Coronary artery (tissue), 2 donors: Measurements from ENCODE around the gene ABLIM2.

ENCODE experiments used
- DNase-seq: peaks from one replicate; pipeline ENCODE4 v3.0.0-alpha.2; 2017; ENCODE audit warnings: low spot score
- H3K27ac ChIP-seq, 2 donors: fragments of 200-600 bp; sonication (generic); one replicate each; pipeline ENCODE4 v1.5.1; 2016 to 2019
- H3K4me3 ChIP-seq: fragments of 200-600 bp; sonication (generic); 2 replicates; pipeline ENCODE4 v1.5.1; 2016; ENCODE audit warnings: mild to moderate bottlenecking, moderate library complexity
- TF ChIP-seq, protein P1 (sequence below): fragments of 200-600 bp; sonication (generic); IDR thresholded peaks from one replicate; pipeline ENCODE4 v1.5.1; 2019; ENCODE audit warnings: antibody characterized with exemption

The ABLIM2 gene

DNA sequence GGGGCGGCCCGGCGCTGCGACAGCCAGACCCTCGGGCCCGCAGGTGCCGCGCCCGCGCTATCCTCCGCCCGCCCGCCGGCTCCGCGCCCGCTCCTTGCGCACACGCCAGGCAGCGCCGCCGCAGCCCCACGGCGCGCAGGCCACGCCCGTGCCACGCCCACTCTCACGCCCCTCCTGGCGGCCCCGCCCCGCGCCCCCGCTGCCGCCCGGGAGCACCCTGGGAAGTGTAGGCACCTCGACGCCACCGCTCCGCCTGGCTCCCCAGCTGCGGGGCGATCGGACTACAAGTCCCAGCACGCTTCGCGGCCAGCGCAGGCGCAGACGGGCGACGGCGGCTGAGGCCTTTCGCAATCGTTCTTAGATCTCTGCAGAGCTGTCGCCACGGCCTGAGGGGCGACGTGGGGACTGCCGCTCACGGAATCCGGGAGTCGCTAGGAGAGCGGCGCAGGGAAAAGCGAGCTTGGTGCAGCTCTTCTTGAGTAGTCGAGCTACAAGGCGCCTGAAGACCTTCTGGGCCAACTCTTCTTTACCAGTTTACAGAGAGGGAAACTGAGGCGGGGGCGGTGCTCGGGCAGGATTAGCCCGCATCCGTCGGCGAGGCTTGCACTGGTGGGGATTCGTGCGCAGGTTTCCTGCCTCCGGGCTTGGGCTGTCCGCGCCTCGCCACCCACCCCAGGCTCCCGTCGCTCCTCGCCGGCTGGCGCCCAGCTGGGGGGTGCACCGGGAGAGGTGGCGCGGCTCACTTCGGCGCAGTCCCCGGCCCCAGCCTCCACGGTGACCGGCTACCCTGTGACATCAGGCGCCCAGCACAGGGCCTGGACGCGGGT, at the start of gene ABLIM2:
Gene ABLIM2, minus strand, starts transcription at position 104 of the 827 bp plus-strand sequence. CDS start 124 bp downstream, outside the sequence.
- Histone ChIP-seq H3K4me3 (peak within 1 kb of the TSS; percentile 75), H3K27ac (peak within 1 kb of the TSS in 1 of 2 donors; percentile 60)
- TF ChIP-seq, protein P1, sequence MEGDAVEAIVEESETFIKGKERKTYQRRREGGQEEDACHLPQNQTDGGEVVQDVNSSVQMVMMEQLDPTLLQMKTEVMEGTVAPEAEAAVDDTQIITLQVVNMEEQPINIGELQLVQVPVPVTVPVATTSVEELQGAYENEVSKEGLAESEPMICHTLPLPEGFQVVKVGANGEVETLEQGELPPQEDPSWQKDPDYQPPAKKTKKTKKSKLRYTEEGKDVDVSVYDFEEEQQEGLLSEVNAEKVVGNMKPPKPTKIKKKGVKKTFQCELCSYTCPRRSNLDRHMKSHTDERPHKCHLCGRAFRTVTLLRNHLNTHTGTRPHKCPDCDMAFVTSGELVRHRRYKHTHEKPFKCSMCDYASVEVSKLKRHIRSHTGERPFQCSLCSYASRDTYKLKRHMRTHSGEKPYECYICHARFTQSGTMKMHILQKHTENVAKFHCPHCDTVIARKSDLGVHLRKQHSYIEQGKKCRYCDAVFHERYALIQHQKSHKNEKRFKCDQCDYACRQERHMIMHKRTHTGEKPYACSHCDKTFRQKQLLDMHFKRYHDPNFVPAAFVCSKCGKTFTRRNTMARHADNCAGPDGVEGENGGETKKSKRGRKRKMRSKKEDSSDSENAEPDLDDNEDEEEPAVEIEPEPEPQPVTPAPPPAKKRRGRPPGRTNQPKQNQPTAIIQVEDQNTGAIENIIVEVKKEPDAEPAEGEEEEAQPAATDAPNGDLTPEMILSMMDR: no peak
- DNase-seq: peak; percentile 97

DNA sequence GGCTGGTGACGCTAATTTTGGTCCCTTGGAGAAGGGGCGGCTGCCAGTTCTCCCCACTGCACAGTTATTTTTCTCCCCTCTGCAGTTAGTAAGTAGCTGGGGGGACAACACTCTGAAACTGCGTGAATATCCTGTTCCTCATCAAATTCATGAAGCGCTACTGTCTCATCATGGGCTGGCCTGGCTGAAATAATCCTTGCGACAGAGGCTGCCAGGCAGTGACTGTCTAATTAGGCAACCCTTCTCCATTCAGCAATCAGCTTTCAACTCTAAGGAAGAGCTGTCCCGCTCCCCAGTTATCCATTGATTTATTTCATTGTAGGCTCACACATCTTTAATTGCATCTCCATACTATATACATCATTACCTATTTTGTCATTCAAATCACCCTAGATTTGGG, 48.7 kb upstream of the ABLIM2 start:
- no peak overlapping the region for H3K27ac ChIP-seq
- no peak overlapping the region for H3K4me3 ChIP-seq
- TF ChIP-seq, protein P1: no peak
- no peak for DNase-seq

DNA sequence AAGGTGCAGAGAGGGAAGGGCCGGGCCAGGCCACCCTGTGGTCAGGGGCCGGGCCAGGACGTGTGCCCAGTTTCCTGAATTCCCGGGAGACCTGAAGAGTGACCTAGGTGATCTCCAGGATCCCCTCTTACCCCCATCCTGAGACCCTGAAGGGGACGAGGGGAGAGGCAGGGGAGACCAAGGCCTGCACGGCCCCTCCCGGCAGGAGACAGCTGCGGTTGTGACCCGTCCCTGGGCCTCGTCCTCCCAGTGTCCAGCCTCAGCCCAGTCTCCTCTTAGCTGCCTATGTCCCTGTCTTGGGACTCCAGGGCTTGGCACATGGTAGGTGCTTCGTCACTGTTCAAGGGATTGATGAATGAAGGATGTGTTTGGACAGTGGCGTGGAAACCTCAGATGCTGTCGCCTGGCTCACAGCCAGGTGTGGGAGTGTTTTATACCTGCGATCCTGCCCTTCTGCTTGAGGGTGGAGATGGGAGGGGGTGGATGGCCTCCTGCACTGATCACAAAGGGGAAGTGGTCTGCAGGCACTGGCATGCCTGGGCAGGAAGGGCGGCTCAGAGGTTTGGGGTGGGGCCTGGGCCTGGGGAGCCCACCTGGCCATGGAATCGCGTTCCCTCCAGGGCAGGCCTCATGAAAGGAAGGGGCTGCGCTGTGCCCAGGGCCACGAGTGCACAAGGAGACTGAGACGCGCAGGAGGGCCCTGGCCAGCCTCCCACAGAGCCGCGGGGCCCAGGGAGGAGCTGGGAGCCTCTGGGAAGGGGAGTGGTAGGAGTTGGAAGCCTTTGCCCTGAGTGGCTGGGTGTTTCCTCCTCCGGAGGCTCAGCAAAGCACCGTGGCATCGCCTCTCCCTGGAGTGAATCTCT, 47.4 kb upstream of the ABLIM2 start:
- no peak overlapping the region for H3K27ac ChIP-seq

DNA sequence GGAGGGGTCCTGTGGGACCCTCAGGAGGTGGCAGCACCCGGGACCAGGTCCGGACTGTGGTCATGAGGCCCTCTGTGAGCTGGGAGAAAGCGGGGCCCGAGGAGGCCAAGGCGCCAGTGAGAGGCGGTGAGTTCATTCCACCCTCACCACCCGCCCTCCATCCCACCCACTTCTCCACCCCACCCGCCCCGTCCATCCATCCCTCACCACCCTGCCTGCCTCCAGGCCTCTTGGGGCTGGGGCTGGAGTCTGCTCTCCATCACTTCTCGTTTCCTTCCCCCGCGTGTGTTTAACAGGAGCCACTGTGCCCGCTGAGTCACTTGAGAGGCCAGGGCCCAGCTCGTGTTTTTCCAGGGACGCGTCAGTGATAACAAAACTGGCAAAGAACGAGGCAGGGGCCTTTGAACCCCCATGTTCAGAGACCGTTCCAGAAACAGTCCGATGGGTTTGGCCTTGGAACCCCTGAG, 46.7 kb upstream of the ABLIM2 start:
- Histone ChIP-seq H3K27ac (peak overlapping the region in 1 of 2 donors; percentile 32), H3K4me3 (no peak overlapping the region)
- TF ChIP-seq, protein P1: no peak
- DNase-seq: no peak

More for the DNA sequence above, 47.4 kb upstream of the ABLIM2 start:
- H3K4me3 ChIP-seq: no peak overlapping the region
- no peak for DNase-seq
- TF ChIP-seq, protein P1: no peak

DNA sequence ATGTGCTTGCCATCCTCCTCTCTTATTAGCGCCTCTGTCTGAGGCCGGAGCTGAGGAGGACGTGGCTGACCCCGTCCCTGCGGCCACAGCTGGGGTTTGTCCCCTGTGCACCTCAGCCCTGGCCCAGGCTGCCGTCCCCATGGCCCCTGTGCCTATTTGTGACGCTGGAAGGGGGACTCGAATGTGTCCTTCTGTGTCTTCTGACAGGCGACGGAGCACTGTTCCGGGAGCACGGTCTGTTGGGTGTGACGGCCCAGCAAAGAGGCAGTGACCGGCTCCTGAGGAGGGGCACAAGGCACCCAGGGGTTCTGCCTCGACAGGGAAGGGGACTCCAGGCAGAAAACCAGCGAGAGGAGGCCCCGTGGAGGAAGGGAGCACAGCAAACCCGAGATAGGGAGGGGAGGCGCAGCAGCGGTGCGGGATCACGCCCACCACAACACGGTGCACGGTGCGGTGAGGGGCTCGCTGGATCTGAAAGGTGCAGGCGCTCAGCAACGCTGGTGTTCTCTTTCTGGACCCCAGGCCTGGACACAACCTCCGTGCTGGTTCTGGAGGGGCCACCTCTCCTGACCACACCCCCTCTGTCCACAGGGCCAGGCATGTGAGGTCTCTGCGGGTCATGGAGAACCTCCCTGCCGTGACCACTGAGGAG, 46.1 kb upstream of the ABLIM2 start:
- Histone ChIP-seq H3K27ac (peak overlapping the region in 1 of 2 donors; percentile 32), H3K4me3 (no peak overlapping the region)
- TF ChIP-seq, protein P1: no peak
- no peak for DNase-seq

DNA sequence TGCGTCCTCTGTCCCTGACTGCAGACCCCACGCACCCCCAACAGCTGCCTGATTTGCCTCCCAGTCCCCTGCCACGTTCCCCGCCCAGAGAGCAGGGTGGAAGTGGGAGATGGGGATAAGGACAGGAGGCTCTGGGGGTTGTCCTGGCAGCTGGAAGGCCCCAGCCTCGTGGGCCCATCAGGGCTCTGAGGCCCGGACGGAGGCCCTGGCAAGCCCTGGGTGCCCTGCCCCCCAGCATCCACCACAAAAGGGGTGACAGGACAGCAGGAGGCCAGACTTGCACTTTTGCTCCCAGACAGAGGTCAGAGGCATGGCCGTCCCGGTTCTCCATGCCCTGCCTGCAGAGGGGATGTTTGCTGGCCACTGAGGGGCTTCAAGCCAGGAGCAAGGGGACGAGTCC, 45.2 kb upstream of the ABLIM2 start:
- Histone ChIP-seq H3K4me3 (no peak overlapping the region), H3K27ac (no peak overlapping the region)
- DNase-seq: no peak
- TF ChIP-seq, protein P1: no peak
